Omental fat pad (tissue), 4 donors: ENCODE measurements around the gene GJB2. TPM values are rescaled to one million over a fixed set of nuclear protein-coding genes. Genes with fewer than 3 reads are reported as not detected.

Experiments used
- ATAC-seq: fragments of 150-250 bp; one replicate; pipeline ENCODE4 v1.9.1; 2016; ENCODE audit warnings: mild to moderate bottlenecking, moderate library complexity; ENCODE audit not compliant: low FRiP score
- DNase-seq: peaks from one replicate; pipeline ENCODE4 v3.0.0-alpha.2; 2019; ENCODE audit warnings: low spot score
- total RNA-seq, 4 donors: library from RNA; depleted of rRNA; stranded (reverse); fragments of >200 nt; gene quantifications; one replicate each; pipeline ENCODE4 v1.1.0, GENCODE V29; 2016
- TF ChIP-seq, protein P1 (sequence below), 3 donors: fragments of 450-650 bp; IDR thresholded peaks; one replicate each; pipeline ENCODE4 v1.5.1; 2016 to 2017; ENCODE audit warnings: antibody characterized with exemption in 3 of 3, mild to moderate bottlenecking in 3 of 3, moderate library complexity in 2 of 3

The GJB2 gene
- total RNA-seq, 4 donors from 2014 or later = 0.63 to 13.5 (median 7.4) TPM; not detected in 1

DNA sequence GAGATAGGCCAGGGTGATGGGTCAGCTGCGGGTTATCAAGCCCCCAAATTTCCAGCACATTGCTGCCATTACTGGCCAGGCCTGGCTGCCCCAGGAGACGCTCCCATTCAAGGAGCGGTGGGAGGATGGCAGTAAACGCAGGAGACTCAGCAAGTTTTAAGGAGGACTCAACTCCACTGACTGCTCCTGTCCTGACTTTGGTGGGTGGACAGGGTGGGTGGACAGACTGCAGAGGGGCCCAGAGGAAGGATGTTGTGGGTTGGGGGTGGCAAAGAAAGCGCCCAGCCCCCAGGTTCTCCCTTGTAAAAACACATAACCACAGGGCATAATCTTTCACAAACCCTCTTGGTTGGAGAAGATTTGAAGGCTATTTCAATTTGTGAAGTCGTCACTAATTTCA, 35.0 kb upstream of the GJB2 start:
- ATAC-seq (no peak), DNase-seq (no peak)
- TF ChIP-seq, protein P1, sequence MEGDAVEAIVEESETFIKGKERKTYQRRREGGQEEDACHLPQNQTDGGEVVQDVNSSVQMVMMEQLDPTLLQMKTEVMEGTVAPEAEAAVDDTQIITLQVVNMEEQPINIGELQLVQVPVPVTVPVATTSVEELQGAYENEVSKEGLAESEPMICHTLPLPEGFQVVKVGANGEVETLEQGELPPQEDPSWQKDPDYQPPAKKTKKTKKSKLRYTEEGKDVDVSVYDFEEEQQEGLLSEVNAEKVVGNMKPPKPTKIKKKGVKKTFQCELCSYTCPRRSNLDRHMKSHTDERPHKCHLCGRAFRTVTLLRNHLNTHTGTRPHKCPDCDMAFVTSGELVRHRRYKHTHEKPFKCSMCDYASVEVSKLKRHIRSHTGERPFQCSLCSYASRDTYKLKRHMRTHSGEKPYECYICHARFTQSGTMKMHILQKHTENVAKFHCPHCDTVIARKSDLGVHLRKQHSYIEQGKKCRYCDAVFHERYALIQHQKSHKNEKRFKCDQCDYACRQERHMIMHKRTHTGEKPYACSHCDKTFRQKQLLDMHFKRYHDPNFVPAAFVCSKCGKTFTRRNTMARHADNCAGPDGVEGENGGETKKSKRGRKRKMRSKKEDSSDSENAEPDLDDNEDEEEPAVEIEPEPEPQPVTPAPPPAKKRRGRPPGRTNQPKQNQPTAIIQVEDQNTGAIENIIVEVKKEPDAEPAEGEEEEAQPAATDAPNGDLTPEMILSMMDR (IDR thresholded peaks at IDR 0.05) = no peak

- no peak for ATAC-seq
- DNase-seq = no peak
Observed at GRCh38 chr13:20227288-20227687, 34.5 kb upstream of the GJB2 start.

DNA sequence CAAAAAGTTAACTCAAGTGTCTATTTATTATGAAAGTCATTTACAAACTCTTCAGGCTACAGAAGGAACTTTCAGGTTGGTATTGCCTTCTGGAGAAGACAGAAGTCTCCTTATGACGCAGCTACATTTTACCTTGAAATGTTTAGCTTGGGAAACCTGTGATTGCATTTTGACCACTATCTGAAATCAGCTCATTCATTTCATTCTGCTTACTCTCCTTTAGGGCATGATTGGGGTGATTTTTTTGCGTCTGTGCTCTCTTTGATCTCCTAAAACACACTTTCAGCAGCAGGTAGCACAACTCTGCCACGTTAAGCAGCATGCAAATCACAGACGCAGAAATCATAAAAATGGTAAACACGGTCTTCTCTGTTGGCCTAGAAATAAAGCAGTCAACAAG, 29.8 kb upstream of the GJB2 start:
- ATAC-seq (no peak), DNase-seq (no peak)
- TF ChIP-seq, protein P1 (IDR thresholded peaks at IDR 0.05) = no peak

More at GRCh38 chr13:20227288-20227687, 34.5 kb upstream of the GJB2 start:
- TF ChIP-seq, protein P1 (IDR thresholded peaks at IDR 0.05) = no peak

DNA sequence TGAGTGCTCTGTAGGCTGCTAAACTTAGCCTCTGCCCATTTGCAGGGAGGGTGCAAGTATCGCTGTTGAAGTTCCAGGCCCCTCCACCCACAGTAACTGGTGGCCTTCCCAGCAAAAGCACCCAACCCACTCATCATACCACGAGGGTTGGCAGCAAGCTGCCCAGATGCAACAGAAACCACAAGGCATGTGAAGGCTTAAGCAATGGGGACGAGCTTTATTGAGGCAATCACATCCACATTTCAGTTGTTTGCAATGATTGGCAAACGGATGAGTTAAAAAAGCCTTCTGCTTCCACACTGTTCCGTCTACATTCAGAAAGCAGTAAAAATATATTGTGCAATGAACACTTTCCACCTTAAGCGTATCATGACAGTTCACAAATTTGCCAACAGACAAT, 29.0 kb upstream of the GJB2 start:
- DNase-seq (no peak), ATAC-seq (no peak)
- TF ChIP-seq, protein P1 (IDR thresholded peaks at IDR 0.05) = no peak

DNA sequence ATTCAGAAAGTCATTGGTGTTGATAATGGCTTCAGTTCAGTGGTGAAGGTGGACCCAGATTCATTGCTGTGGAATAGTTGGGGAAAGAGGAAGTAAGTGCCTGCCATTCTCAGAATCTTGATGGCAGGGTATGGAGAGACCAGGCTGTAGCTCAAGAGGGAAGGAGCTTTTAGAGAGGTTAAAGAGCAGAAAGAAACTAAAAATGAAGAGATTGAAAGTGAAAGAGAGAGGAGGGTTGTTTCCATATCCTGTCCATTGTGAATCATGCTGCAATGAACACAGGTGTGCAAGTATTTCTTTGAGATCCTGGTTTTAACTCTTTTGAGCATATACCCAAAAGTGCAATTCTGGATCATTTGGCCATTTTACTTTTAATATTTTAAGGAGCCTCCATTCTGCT, 26.8 kb upstream of the GJB2 start:
- ATAC-seq (no peak), DNase-seq (no peak)
- TF ChIP-seq, protein P1 (IDR thresholded peaks at IDR 0.05) = no peak

DNA sequence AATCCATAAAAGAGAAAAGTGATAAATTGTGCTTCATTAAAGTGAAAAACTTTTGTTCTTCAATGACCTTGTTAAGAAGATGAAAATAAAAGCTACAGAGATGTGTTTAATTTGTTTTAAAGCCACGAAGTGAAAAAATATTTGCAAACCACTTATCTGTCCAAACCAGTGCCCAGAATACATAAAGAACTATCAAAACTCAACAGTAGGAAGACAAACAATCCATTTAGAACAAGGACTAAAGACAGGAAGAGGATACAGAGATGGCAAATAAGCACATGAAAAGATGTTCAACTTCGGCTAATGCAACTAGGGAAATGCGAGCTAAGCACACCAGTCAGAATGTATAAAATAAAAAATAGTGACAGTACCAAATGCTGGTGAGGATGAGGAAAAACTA, 24.4 kb upstream of the GJB2 start:
- ATAC-seq (no peak), DNase-seq (no peak)
- TF ChIP-seq, protein P1 (IDR thresholded peaks at IDR 0.05) = no peak

- DNase-seq (no peak), ATAC-seq (no peak)
- TF ChIP-seq, protein P1 (IDR thresholded peaks at IDR 0.05) = no peak
Observed at GRCh38 chr13:20209948-20210347, 17.2 kb upstream of the GJB2 start.
